GM19372 (cell line): ENCODE measurements around the gene NEURL3.

ENCODE experiments used
- ATAC-seq: cut with Tn5 transposase; IDR thresholded peaks from one replicate; pipeline ENCODE4 v1.9.1; 2021; ENCODE audit warnings: mild to moderate bottlenecking, low read depth, moderate library complexity; ENCODE audit not compliant: unreplicated experiment

The NEURL3 gene

DNA sequence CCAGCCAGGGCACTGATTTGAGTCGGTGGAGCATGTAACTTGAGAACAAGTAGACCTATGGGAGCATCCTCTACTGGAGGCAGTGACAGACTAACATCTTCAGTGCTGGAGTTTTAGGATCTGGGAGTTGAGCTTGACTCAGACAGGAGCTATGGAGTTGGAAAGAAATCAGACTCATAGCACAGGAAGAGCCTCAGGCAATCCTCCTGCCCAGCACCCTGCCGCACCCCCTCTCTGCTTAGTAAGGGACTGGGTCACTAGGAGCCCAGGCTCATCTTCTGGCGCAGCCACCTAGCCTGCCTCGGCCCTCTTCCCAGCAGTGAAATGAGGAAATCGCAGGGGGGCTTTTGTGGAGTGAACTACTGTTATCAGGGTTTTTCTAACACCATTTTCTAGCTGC, 35.0 kb upstream of the NEURL3 start:
- ATAC-seq, result no peak

- ATAC-seq, result no peak
Measured at GRCh38 chr2:96539215-96539920, 34.2 kb upstream of the NEURL3 start.

DNA sequence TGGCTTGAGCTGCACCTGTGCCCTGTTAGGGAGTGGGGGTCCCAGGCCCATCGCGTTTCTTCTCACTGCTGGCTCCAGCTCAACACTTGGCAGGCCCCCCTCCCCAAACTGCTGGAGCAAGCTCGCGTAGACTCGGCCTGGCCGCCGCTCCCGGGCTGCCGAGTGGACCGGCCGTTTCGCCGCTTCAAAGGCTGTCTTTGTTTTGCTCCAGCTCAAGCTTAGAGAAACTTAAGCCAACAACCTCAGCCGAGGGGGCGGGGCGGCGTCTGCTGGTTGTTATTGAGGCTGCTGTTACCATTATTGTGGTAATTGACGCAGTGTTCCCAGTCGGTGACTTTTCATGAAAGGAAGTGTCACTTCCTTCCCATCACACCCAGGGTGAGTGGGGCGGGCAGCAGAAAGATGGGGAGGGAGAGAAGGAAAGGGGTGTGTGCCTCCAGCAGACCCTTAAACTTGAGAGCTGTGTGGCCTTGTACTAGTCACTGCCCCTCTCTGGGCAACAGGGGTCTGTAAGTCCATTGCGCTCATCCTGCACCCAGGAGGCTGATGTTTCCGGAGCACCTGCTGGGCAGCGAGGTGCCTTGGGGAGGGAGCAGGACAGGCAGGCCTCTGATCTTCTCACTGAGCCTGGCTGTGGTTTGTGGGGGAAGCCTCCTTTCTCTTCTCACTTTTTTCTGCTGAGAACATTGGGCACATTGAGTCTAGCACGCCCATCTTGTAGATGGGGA, 33.5 kb upstream of the NEURL3 start:
- ATAC-seq, result no peak

- ATAC-seq, result no peak
Measured at GRCh38 chr2:96537734-96538486, 32.8 kb upstream of the NEURL3 start.

DNA sequence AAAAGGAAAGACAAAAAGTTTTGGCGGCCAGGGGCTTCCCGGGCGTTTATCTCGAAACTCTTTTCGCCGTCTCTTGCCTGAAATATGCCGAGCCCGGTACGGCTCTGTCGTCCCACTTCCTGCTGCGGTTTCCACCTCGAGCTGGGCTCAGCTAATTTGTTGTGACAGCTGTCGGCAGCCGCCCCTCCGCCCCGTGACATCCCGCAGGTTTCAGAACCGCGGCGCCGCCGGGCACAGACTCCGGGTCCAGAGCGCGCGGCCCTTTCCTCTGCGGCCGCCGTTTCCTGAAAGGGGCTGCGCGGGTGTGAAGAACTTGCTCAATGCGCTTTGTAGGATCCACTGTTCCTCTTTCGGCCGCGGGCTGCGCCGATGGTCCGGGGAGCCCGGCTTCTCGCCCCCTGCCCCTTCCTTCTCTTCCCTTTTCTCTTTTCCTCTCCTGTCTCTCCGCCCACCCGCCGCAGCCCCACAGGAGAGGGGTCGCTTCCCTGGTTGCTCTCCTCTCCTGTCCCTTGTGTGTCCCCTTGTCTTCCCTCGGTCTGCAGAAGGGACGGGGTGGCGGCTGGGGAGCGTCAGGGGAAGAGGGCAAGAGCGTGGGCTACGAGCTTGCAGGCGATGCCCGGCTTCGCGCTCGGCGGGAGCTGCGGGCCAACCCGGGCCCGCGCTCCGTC, 32.0 kb upstream of the NEURL3 start:
- ATAC-seq, result peak; percentile 47

DNA sequence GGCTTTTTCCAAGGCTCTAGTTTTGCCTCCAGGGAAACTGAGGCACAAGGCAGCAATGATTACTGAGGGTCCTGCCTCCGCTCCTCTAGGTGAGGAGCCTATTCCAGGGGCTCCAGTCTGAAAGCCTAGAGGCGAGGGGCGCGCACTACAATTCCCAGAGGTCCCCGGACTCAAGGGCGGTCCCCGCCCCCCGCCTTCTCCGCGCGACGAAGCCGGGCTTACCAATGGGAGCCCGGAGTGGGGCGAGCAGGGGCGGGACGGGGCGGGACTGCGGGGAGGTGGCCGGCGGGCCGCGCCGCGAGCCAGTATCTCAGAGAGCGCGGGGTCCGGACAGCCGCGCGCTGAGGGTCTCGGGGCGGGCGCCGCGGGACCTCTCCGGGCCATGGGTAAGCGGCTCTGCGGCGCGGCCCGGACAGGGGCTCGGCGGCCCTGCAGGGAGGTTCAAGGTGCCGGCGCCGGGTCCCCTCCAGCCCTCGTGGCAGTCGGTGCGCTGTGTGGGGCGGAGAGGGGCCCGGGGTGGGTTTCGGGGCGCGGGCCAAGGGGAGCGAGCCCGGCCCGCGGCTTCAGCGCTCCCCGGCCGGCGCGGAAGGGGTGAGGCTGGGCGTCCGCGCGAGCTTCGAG, 31.4 kb upstream of the NEURL3 start, which contains the start of gene ARID5A:
Gene ARID5A (plus strand): TSS at position 308 of the 621 bp plus-strand sequence. CDS start 75 bp downstream, at position 383.
- ATAC-seq, result peak; percentile 61

GRCh38 chr2:96535331-96535730, 30.2 kb upstream of the NEURL3 start:
- ATAC-seq, result no peak

- ATAC-seq, result no peak
Measured at GRCh38 chr2:96534701-96535181, 29.6 kb upstream of the NEURL3 start.

DNA sequence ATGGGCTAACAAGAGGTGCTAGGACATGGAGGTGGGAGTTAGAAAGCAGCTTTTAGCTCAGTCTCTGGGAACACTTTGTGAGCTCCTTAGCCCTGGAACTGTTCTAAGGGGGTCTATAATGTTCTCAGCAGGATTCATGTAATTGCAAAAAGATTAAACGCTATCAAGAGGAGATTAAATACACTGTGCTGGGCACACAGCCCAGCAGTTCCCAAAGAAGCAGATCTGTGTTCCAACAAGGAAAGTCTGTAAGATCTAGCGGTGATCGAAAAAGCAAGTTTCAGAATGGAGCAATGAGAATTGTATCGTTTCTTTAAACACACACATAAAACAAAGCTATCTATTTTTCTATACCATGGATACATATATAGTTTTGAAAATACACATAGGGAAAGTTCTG, 29.0 kb upstream of the NEURL3 start:
- no peak for ATAC-seq

GRCh38 chr2:96533292-96534073, 28.3 kb upstream of the NEURL3 start:
- no peak for ATAC-seq

- no peak for ATAC-seq
Measured at GRCh38 chr2:96532641-96533291, 27.6 kb upstream of the NEURL3 start.

DNA sequence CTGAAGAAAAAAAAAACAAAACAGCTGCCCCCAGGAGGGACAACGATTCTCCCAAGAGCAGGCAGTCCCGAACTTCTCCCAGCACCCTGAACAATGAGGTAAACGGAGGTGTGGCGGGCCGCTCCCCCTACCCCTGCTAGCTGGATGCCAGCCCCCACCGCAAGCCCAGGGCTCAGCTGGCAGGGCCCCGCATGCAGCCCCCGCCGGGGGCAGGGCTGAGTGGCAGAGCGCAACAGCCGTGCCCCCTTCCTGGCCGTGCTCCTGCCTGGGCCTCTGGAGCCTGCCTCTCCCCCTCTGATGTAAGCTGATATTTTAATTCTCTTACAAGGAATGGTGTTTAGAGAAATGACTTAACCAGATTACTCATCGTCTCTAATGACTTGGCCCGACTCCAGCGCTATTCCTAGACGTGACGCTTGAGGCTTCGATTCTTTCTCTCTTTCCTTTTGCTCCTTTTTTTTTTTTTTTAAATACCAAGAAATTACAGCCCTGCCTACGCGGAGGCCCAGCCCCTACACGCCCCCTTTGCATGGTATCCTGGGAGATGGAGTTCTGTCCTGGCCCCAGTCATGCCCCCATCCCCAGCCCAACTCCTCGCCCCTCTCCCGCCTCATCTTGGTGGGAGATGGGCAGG, 26.8 kb upstream of the NEURL3 start:
- no peak for ATAC-seq

- no peak for ATAC-seq
Measured at GRCh38 chr2:96531366-96531765, 26.2 kb upstream of the NEURL3 start.

DNA sequence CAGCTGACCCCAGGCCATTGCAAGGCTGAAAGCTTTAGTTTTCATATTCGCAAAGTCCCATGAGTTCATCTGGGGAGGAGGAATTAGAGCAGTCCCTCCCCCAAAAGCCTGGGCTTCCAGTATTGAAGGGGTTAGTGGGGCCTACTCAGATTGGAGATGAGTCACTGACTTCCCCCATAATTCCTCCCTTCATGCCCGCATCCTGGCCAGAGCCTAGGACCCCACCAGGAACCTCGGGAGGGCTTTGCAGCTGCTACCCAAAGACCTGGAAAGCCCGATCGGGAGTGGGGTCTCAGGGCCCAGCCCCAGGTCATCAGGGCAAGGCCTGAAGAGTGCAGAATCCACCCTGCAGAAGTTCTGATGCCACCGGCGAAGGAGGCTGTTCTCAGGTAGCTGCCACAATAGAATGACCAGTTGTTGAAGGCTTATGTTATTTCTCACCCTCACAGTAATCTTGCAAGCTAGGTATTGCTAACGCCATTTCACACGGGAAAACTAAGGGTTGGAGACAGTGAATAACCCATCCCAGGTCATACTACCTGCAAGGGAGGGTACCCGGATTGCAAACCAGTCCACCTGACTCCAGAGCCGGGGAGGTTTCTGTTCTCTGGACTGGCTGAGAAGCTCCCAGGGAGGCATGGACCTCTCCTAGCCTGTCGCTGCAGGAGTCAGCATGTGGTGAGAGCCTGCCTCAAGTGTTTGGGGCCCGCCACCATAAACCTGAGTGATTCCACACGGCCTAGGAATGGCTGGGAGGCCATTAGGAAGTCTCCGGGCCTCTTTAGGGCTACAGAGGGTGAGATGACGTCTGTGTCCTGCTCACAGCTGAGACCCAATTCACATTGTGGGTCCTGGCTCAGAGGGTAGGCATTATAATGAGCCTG, 25.6 kb upstream of the NEURL3 start:
- ATAC-seq, result no peak

- no peak for ATAC-seq
Measured at GRCh38 chr2:96530144-96530430, 24.9 kb upstream of the NEURL3 start.

- ATAC-seq, result no peak
Measured at GRCh38 chr2:96529376-96530143, 24.4 kb upstream of the NEURL3 start.
